HG02798 (cell line): ENCODE results near the gene ESR2.
A peak's percentile ranks its signal among the peaks of the same experiment; 100 is the strongest.

Source experiments
- ATAC-seq: cut with Tn5 transposase; IDR thresholded peaks from one replicate; pipeline ENCODE4 v1.9.1; 2021; ENCODE audit warnings: mild to moderate bottlenecking; ENCODE audit not compliant: unreplicated experiment, poor library complexity

ESR2 gene

GRCh38 chr14:64272019-64272418, 22.2 kb downstream of the ESR2 start:
- no peak for ATAC-seq

DNA sequence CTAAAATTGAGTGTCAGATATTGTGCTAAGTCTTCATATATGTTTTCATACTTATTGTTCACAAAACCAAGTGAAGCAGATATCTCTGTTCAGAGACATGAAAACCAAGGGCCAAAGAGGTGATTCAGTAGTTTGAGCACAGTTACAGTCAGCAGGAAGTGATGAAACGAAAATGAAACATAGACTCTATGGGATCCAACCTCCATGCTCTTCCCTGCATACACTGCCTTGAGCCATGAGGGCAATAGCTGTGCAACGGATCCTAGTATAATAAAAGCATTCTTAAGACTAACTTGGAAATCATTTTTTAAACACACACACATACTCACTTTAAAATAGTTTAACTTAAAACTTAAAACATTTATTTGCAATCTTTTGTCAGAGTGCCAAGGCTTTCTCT, 27.9 kb downstream of the ESR2 start:
- ATAC-seq = no peak

- no peak for ATAC-seq
These were observed 28.9 kb downstream of the ESR2 start for GRCh38 chr14:64265222-64265621.

DNA sequence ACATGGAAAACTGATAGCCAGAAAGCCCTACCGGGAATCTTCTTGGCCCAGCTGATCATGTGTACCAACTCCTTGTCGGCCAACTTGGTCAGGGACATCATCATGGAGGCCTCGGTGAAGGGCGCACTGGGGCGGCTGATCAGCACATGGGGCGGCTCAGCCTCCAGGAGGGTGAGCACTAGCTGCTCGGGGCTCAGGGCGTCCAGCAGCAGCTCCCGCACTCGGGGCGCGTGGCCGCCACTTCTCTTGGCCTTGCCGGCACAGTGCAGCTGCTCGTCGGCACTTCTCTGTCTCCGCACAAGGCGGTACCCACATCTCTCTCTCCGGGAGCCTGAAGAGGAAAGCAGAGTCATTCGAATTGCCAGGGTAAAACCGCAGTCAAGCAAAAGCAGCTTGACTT, 33.8 kb downstream of the ESR2 start:
- no peak for ATAC-seq

- no peak for ATAC-seq
These were observed 38.4 kb downstream of the ESR2 start for GRCh38 chr14:64255756-64256155.

- no peak for ATAC-seq
These were observed 40.5 kb downstream of the ESR2 start for GRCh38 chr14:64253672-64254071.

GRCh38 chr14:64249363-64249762, 44.8 kb downstream of the ESR2 start:
- ATAC-seq = no peak

DNA sequence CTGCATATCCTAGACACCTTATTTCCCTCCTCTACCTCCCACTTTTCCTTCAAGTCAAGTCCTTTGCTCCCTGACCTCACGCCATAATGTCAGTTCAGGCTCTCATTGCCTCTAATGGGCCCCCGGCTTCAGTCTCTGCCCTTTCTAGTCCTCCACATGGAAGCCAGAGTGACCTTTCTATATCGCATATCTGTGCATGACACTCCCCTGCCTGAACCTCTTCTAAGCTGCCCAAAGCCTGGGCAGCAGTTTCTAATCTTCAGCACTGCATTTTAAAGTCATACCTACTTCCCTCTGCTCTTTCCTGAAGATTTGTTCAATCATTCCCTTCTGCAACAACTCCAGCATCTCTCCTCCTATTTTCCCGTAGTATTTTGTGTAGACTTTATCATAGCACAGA, 45.5 kb downstream of the ESR2 start:
- ATAC-seq = no peak

DNA sequence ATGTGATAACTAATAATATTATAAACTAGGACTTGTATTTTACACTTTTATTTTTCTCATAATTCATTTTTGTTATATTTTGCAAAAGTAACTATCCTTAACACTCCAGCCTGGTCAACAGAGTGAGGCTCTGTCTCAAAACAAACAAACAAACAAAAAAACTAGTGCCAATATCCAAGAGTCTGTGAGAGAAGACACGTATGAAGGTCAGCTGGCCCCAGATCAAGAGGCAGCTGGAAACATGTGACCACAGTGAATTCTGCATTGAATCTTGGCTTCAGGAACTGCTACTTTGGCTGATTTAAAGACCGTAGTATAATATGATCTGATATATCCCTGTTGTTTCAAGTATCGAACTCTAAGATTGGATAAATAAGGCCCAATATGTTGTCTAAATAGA, 47.0 kb downstream of the ESR2 start:
- ATAC-seq = no peak

GRCh38 chr14:64246688-64247087, 47.5 kb downstream of the ESR2 start:
- no peak for ATAC-seq

DNA sequence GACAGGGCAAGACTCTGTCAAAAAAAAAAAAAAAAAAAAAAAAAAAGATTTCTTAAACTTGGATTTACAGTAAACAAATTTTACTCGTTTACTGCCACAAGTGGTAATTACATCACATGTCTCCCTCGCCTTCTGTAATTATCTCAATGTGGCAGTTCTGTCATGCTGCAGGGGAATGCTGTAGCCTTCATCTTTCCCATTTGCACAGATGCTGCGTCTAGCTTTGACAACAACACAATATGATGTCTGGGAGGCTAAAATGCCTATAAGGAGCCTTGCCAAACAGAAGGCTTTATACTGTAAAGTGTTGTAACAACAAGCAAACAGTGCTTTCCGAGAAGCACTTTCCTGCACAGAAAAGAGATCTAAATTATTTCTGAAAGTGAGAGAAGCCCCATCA, 48.7 kb downstream of the ESR2 start:
- no peak for ATAC-seq

DNA sequence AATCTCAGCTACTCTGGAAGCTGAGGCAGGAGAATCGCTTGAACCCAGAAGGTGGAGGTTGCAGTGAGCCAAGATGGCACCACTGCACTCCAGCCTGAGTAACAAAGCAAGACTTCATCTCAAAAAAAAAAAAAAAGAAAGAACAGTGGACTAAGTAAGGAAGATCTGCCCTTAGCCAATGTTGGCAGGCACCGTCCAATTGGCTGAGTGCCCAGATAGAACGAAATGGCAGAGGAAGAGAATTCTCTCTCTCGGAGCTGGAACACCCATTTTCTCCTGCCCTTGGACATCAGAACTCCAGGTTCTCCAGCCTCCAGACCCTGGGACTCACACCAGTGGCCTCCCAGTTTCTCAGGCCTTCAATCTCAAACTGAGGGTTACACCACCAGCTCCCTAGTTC, 49.9 kb downstream of the ESR2 start:
- ATAC-seq = no peak

DNA sequence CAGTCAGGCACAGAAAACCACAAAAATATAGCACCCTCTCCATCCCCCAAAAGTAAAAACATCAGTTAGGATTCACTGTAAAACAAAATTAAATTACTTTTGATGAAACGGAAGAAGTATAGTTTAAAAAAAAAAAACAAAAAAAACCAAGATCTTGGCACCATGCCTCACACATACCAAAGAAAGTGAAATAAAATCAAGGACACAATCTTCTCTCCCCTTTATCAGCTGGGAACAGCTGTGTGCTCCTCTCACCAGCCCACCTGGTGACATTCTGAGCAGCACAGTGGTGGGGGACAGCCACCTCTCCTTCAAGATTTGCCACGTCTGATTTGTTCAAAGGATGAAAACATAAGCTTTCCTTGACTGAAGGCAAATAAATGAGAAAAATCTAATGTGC, 55.5 kb downstream of the ESR2 start:
- ATAC-seq = no peak

- no peak for ATAC-seq
These were observed 56.1 kb downstream of the ESR2 start for GRCh38 chr14:64238049-64238448.

- peak; percentile 71 for ATAC-seq
These were observed 58.2 kb downstream of the ESR2 start for GRCh38 chr14:64235652-64236640.

- ATAC-seq = peak; percentile 4
These were observed 59.1 kb downstream of the ESR2 start for GRCh38 chr14:64234877-64235651.

GRCh38 chr14:64233531-64234190, 60.5 kb downstream of the ESR2 start:
- ATAC-seq = no peak

- no peak for ATAC-seq
These were observed 61.2 kb downstream of the ESR2 start for GRCh38 chr14:64232944-64233343.

DNA sequence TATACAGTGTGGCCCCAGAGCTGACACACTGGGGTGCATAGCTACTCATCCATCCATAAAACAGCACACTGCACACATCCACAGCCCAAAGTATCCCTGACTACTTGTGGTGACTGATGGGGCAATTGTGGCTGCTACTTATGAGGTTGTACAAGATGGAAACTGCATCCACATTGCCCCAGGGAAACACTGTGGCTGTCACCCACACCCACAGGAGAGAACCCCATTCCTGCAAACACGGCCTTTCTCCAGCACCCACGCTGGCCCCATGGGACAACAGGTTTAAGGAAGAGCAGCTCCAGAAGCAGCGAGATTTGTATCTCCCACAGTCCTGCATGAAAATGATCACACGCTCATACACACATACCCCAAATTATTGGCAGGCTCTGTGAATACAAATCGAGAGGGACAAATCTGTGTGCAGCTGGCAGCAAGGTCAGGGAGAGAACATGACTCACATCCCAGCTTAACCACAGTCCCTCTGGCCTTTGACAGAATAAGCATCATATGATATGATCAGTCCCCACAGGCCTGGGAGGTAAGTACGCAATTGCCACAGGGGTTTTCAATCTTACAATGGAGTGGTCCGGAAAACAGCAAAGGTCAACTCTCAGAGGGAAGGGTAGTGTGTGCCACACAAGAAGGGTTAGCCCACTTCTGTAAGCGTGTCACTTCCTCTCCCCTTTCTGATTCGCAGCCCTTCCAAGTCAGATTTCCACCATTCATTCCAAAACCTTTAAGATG, 61.9 kb downstream of the ESR2 start:
- ATAC-seq = peak; percentile 46

DNA sequence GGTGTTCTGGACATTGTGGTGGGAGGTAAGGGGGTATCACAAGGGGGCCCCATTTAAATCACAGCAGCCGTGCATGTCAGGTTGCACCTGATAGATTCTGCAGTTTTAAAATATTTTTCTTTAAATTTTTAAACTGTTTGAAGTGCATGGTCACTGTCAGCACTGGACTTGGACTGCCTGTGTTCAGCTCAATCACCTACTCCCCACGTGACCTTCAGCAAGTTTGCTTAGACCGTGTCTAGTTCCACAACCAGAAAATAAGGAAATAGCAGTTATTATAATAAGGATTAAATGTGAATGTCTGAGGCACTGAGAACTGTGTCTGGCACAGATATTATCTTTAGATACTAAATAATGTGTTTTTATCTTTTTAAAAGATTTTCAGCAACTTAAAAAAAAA, 64.7 kb downstream of the ESR2 start:
- ATAC-seq = no peak
